SK-MEL-5 (cell line): Measurements from ENCODE around the gene CD247. TPM values are rescaled to one million over a fixed set of nuclear protein-coding genes. Genes with fewer than 3 reads are reported as not detected.

Experiments used
- DNase-seq: peaks from one replicate; pipeline ENCODE4 v3.0.0-alpha.2; 2016; ENCODE audit warnings: low read depth, low spot score
- in situ Hi-C: cut with HindIII; loops from 2 replicates; pipeline ENCODE4 v1.10.0; 2016; ENCODE audit warnings: low sequenced_read_pairs, high pct_unique_total_duplicates, low pct_unique_long_range_greater_than_20kb
- total RNA-seq: library from RNA; depleted of rRNA; stranded (reverse); fragments of >200 nt; shearing (Covaris generic); gene quantifications from 2 replicates; pipeline ENCODE4 v1.2.3, GENCODE V29; 2014

Gene CD247
- total RNA-seq, 1 experiment from 2014 or later, result 0.77 TPM

DNA sequence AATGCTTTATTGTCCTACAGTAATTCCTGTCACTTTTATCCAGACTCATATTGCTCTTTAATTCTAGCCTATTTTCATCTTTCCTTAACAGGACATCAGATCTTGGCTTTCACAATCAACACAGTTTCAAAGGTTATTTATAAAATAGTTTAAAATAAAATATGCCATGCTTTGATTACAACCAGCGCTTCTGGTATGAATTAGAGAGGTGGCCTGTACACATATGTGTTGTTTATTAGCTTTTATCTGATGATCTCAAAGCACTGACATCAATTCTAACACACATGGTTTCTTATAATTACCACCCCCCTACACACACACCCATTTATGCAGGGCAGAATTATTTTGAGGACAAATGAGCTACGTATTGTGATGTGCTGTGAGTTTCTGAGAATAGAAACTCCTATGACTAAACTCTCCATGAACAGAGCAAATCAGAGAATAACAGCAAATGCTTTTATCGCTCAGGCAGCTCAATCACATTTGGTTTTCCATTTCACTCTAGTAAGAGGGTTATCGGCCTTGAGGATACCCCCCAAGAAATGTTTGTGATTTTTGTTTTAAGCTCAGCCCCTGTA is 18.0 kb downstream of the CD247 start:
- no peak for DNase-seq
- in situ Hi-C loops, result no loop called here

GRCh38 chr1:167499664-167500101 is 18.6 kb downstream of the CD247 start:
- in situ Hi-C loops, result no loop called here

GRCh38 chr1:167499106-167499505 is 19.2 kb downstream of the CD247 start:
- in situ Hi-C loops, result no loop called here
- no peak for DNase-seq

More at GRCh38 chr1:167499664-167500101, 18.6 kb downstream of the CD247 start:
- no peak for DNase-seq

- no peak for DNase-seq
- in situ Hi-C loops, result no loop called here
Measured at GRCh38 chr1:167496797-167497619, 21.3 kb downstream of the CD247 start.

DNA sequence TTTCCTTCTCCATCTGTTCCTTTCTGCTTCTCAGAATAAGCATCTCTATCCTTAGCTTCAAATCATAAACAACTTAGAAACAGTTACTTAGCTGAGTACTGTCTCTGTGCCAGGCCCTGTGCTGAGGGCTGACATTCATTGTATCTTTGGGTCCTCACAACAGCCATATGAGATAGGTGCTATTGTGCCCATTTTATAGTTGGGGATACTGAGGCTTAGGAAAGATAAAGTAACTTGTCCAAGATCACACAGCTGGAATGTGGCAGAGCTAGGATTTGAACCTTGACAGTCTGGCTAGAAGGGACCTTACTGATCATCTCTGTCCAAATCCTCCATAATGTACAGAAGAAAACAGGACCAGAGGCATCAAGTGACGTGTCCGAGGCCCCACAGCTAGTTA is 25.0 kb downstream of the CD247 start:
- DNase-seq, result no peak
- in situ Hi-C loops, result no loop called here

- DNase-seq, result no peak
- in situ Hi-C loops, result no loop called here
Measured at GRCh38 chr1:167492481-167492910, 25.8 kb downstream of the CD247 start.

DNA sequence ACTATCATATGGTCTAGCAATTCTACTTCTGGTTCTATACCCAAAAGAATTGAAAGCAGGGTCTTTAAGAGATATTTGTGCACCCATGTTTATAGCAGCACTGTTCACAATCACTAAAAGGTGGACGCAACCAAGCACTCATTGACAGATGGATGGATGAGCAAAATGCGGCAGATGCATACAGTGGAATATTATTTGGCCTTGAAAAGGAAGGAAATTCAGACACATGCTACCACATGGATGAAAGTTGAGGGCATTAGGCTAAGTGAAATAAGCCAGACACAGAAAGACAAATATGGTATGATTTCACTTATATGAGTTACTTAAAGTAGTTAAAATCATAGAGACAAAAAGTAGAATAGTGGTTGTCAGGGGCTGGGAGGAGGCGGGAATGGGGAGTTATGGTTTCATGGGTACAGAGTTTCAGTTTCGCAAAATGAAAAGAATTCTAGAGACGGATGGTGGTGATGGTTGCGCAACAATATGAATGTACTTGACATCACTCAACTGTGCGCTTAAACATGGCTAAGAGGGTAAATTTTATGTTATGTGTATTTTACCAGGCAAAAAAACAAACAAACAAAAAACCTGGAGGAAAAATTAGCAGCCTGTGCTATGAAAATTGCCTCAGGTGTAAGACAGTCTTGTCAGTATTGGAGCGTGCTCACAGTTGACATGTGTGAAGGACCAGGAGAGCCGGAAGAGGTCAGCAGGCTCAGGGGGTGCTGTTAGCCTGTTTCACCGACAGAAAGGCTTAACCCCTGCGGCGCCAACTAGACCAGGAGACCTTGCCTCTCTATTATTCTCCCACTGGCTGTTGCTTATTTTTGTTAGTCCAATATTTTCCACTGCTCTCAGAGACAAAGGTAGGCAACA is 26.5 kb downstream of the CD247 start:
- in situ Hi-C loops, result no loop called here
- peak; percentile 11 for DNase-seq

DNA sequence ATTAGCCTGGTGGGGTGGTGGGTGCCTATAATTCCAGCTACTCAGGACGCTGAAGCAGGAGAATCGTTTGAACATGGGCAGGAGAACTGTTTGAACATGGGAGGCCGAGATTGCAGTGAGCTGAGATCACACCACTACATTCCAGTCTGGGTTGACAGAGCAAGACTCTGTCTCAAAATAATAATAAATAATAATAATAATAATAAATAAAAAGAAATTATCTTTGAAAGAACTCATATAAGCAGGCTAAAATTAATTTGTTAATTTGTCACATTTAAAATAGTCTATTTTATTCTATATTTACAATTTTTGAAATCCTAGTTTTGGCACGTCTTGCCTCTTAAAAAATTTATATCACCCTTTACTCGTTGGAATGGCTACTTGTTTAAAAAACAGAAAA is 27.6 kb downstream of the CD247 start:
- in situ Hi-C loops, result no loop called here
- no peak for DNase-seq

DNA sequence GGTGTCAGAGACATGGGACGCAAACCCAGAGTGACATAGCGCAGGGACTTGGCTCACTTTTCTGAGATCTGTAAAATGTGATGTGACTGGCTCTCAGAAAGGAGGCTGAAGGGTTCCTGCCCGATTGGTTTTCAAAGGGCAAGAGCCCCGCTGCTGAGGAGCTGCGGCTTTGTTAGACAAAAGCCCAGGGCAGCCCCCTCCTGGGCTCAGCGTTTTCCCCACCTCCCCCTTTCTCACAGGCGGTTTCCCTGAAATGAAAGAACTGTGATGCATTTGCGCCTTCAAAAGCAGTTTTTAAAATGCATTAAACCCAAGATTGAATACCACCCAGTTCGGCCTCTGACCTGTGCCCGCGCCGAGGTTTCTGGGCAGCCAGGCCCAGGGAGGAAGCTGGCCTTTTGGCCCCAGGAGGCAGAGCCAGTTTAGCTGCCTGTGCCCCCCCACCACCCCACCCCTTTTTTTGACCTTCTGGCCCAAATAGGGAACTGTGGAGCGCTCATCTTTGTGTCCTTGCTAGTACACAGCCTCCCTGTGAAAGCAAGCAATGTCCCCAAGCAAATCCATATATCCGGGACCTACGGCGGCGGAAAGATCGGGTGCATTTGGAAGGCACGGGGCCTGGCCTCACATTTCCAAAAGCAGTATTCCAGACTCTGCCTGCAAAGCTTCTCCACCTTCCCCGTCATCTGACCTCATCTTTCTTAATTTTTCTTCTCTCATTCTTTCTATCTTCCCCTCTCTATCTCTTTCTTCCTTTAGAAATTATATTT is 28.6 kb downstream of the CD247 start:
- in situ Hi-C loops, result no loop called here
- DNase-seq, result no peak

- DNase-seq, result no peak
- in situ Hi-C loops, result no loop called here
Measured at GRCh38 chr1:167488786-167489185, 29.5 kb downstream of the CD247 start.

GRCh38 chr1:167487614-167488013 is 30.7 kb downstream of the CD247 start:
- in situ Hi-C loops, result no loop called here
- DNase-seq, result no peak

GRCh38 chr1:167486090-167486824 is 32.1 kb downstream of the CD247 start:
- DNase-seq, result no peak
- in situ Hi-C loops, result no loop called here

- in situ Hi-C loops, result no loop called here
- no peak for DNase-seq
Measured at GRCh38 chr1:167484726-167485502, 33.4 kb downstream of the CD247 start.

DNA sequence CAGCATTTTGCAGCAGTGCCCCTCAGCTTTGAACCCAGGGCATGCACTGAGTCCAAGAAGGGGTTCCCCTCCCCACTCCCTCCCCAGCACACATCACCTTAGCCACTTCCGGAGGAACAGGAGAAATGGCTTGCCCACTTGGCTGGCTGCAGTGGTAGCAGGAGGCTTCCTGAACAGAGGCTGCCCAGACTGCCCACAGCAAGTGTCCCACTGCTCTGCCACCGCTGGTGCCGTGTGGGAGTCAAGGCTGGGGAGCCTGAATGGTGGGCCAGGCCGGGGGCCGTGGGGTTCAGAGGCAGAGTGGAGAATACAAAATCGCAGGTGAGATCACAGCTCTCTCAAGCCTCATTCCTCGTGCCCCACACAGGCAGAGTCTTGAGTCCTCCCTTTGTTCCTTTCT is 34.5 kb downstream of the CD247 start:
- DNase-seq, result no peak
- in situ Hi-C loops, result no loop called here

GRCh38 chr1:167482184-167482583 is 36.1 kb downstream of the CD247 start:
- no peak for DNase-seq
- in situ Hi-C loops, result no loop called here

- no peak for DNase-seq
- in situ Hi-C loops, result no loop called here
Measured at GRCh38 chr1:167479331-167479979, 38.9 kb downstream of the CD247 start.
